Ishikawa (cell line): ENCODE data around the gene SYNDIG1.

ENCODE experiments used
- CEBPB ChIP-seq: IDR thresholded peaks from 2 replicates; pipeline ENCODE4 v1.6.1; 2012
- CREB1 ChIP-seq: IDR thresholded peaks from 2 replicates; pipeline ENCODE4 v1.6.1; 2012; ENCODE audit warnings: low read depth
- EGR1 ChIP-seq: IDR thresholded peaks from 2 replicates; pipeline ENCODE4 v1.6.1; 2012
- EP300 ChIP-seq: IDR thresholded peaks from 2 replicates; pipeline ENCODE4 v1.6.1; 2012; ENCODE audit warnings: borderline replicate concordance
- FOXM1 ChIP-seq: IDR thresholded peaks from 2 replicates; pipeline ENCODE4 v1.6.1; 2012; ENCODE audit warnings: low read depth, borderline replicate concordance
- MAX ChIP-seq: IDR thresholded peaks from 2 replicates; pipeline ENCODE4 v1.6.1; 2012
- NFIC ChIP-seq: IDR thresholded peaks from 2 replicates; pipeline ENCODE4 v1.6.1; 2012
- RAD21 ChIP-seq: IDR thresholded peaks from 2 replicates; pipeline ENCODE4 v1.6.1; 2012; ENCODE audit warnings: low read depth
- REST ChIP-seq: IDR thresholded peaks from 2 replicates; pipeline ENCODE4 v1.6.1; 2012; ENCODE audit warnings: low read depth, mild to moderate bottlenecking
- TAF1 ChIP-seq: IDR thresholded peaks from 2 replicates; pipeline ENCODE4 v1.6.1; 2012; ENCODE audit warnings: low read depth, mild to moderate bottlenecking
- TCF12 ChIP-seq: IDR thresholded peaks from 2 replicates; pipeline ENCODE4 v1.6.1; 2012; ENCODE audit warnings: low read depth
- TEAD4 ChIP-seq: IDR thresholded peaks from 2 replicates; pipeline ENCODE4 v1.6.1; 2012
- YY1 ChIP-seq: IDR thresholded peaks from 2 replicates; pipeline ENCODE4 v1.6.1; 2012; ENCODE audit warnings: low read depth
- ZBTB7A ChIP-seq: IDR thresholded peaks from 2 replicates; pipeline ENCODE4 v1.6.1; 2012; ENCODE audit warnings: low read depth
- TF ChIP-seq, protein P1 (sequence below): IDR thresholded peaks from 2 replicates; pipeline ENCODE4 v1.6.1; 2012

The SYNDIG1 gene

GRCh38 chr20:24683676-24684075, 214.2 kb downstream of the SYNDIG1 start:
- TF ChIP-seq ZBTB7A = no peak
- no peak for TF ChIP-seq EP300
- TF ChIP-seq FOXM1 = no peak
- TF ChIP-seq, protein P1, sequence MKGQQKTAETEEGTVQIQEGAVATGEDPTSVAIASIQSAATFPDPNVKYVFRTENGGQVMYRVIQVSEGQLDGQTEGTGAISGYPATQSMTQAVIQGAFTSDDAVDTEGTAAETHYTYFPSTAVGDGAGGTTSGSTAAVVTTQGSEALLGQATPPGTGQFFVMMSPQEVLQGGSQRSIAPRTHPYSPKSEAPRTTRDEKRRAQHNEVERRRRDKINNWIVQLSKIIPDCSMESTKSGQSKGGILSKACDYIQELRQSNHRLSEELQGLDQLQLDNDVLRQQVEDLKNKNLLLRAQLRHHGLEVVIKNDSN = no peak

- TF ChIP-seq MAX = no peak
- TF ChIP-seq ZBTB7A = no peak
- TF ChIP-seq EP300 = no peak
- TF ChIP-seq TAF1 = no peak
- no peak for TF ChIP-seq CEBPB
- TF ChIP-seq FOXM1 = no peak
- no peak for TF ChIP-seq TCF12
- no peak for TF ChIP-seq CREB1
- TF ChIP-seq, protein P1 = no peak
- TF ChIP-seq RAD21 = no peak
- TF ChIP-seq EGR1 = no peak
- no peak for TF ChIP-seq YY1
Measured at GRCh38 chr20:24684421-24684871, 215.0 kb downstream of the SYNDIG1 start.

DNA sequence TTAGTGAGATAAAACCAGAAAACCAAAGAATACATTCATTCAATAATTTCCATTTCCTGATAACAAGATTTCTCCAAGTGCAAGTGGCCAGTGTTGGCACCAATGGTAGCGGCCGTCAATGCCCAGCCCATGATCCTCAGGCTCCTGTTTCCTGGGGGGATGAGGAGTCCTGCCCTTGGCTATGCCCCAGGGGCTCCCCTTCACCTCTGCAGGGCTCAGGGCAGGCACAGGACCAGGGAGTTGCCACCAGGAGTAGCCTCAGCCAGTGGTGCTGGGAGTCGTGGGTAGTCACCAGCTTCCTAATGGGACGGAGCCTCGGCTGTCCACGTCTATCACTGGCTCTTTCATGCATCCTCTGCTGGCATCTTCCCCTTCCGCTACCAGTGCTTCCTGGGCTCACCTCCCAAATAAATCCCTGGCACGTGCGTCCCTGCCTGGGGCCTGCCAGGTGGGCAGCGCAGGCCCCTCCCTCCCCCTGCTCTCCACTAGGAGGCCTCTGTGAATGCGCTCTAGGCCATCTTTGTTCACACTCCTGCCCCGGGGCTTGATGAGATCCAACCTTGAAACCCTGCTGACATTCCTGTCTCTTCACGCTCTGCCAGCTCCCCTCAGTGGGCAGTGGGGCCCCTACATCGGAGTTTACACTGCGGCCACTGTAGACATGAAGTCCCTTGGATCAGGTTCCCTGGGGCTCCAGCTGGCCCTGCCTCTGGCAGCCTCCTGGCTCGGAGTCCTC, 215.7 kb downstream of the SYNDIG1 start:
- no peak for TF ChIP-seq ZBTB7A
- no peak for TF ChIP-seq TEAD4
- TF ChIP-seq NFIC = no peak
- TF ChIP-seq YY1 = no peak
- TF ChIP-seq MAX = no peak
- no peak for TF ChIP-seq FOXM1
- TF ChIP-seq, protein P1 = no peak
- TF ChIP-seq REST = no peak
- no peak for TF ChIP-seq TAF1
- no peak for TF ChIP-seq CEBPB

- TF ChIP-seq TEAD4 (no peak), EGR1 (no peak), TAF1 (no peak), FOXM1 (no peak), MAX (no peak), EP300 (no peak), YY1 (no peak), REST (no peak), NFIC (no peak), CEBPB (no peak), RAD21 (no peak), CREB1 (no peak), ZBTB7A (no peak)
- TF ChIP-seq, protein P1 = no peak
Measured at GRCh38 chr20:24685736-24686135, 216.3 kb downstream of the SYNDIG1 start.

DNA sequence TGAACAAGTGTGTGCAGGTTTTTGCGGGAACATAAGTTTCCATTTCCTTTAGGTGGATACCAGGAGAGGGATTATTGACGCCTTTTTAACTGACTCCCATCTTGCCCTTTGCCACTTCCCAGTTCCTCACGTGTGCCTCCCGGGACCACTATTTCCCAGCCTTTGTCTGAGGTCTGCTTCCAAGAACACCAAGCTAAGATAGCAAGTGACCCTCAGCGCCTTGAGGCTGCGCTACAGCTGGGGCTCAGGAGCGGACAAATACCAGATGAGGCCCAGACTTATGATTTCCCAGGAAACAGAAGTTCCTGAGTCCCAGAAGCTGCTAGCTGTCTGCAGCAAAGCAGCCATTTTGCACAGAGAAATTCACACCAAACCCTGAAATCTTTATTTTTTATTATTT, 216.7 kb downstream of the SYNDIG1 start:
- TF ChIP-seq TCF12 (no peak), CEBPB (no peak)
